ENCODE measurements around the gene ACSM3. TPM values are rescaled to one million over a fixed set of nuclear protein-coding genes. Genes with fewer than 3 reads are reported as not detected.

ACSM3 gene
- total and polyA plus RNA-seq, 2 experiments from 2014 or later: 5.7 to 8.7 TPM

DNA sequence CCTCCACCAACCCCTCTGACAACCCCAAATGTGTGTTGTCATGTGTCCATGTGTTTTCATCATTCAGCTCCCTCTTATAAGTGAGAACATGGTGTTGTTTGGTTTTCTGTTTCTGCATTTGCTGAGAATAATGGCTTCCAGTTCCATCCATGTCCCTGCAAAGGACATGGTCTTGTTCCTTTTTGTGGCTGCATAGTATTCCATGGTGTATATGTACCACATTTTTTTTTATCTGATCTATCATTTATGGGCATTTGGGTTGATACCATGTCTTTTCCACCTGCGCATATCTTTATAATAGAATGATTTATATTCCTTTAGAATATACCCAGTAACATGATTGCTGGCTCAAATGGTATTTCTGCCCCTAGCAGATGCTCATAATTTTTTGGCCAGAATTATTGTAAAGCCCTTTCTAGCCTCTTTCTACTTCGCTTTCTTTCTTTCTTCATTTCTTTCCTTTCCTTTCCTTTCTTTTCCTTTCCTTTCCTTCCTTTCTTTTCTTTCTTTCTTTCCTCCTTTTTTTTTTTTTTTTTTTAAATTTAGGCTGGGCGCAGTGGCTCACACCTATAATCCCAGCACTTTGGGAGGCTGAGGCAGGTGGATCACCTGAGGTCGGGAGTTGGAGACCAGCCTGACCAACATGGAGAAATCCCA lies 55.2 kb downstream of the ACSM3 start:
- Mint-ChIP-seq H3K9me3 (no peaks in the 10 kb centered on the region; the same call in 1 of the 3 replicates), H3K36me3 (ENCODE audit: low read depth) (peaks cover 19% of the 10 kb centered on the region; the same call in 2 of the 3 replicates), H3K27ac (no peak overlapping the region), H3K4me1 (no peaks in the 10 kb centered on the region), H3K27me3 (ENCODE audit: insufficient read depth, low read depth, poor library complexity) (peaks cover 2% of the 10 kb centered on the region), H3K4me3 (no peak overlapping the region)
- Histone ChIP-seq H3F3A (replicated peaks; ENCODE audit: low read depth) (no peaks in the 10 kb centered on the region), H3K4me2 (no peak overlapping the region), H3K4me3 (no peak overlapping the region), H3K4me1 (ENCODE audit: insufficient read depth) (no peaks in the 10 kb centered on the region), H3K79me2 (replicated peaks; ENCODE audit: insufficient read depth) (no peaks in the 10 kb centered on the region), H3K36me3 (ENCODE audit: insufficient read depth) (peaks cover 10% of the 10 kb centered on the region), H3K27me3 (ENCODE audit: insufficient read depth) (no peaks in the 10 kb centered on the region), H4K20me1 (replicated peaks; ENCODE audit: insufficient read depth) (no peaks in the 10 kb centered on the region), H3K27ac (ENCODE audit: low read depth) (no peak overlapping the region), H2AFZ (no peak overlapping the region), H3K9me2 (ENCODE audit: insufficient read depth) (no peaks in the 10 kb centered on the region)
- DNase-seq (ENCODE audit: low spot score) (no peak), ATAC-seq (no peak)
- no peak for TF ChIP-seq EZH2 (IDR thresholded peaks at IDR 0.05; ENCODE audit: low read depth, unreplicated experiment)
- TF ChIP-seq, protein P1, sequence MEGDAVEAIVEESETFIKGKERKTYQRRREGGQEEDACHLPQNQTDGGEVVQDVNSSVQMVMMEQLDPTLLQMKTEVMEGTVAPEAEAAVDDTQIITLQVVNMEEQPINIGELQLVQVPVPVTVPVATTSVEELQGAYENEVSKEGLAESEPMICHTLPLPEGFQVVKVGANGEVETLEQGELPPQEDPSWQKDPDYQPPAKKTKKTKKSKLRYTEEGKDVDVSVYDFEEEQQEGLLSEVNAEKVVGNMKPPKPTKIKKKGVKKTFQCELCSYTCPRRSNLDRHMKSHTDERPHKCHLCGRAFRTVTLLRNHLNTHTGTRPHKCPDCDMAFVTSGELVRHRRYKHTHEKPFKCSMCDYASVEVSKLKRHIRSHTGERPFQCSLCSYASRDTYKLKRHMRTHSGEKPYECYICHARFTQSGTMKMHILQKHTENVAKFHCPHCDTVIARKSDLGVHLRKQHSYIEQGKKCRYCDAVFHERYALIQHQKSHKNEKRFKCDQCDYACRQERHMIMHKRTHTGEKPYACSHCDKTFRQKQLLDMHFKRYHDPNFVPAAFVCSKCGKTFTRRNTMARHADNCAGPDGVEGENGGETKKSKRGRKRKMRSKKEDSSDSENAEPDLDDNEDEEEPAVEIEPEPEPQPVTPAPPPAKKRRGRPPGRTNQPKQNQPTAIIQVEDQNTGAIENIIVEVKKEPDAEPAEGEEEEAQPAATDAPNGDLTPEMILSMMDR (conservative IDR thresholded peaks at IDR 0.05; ENCODE audit: low read depth in 2 of 2): no peak
- TF ChIP-seq ZNF331 (CRISPR knock-in tag; IDR thresholded peaks at IDR 0.05; ENCODE audit: low read depth): no peak
- no peak for TF ChIP-seq POLR2AphosphoS5 (IDR thresholded peaks at IDR 0.05; ENCODE audit: low read depth)
- TF ChIP-seq ZNF114 (CRISPR knock-in tag; IDR thresholded peaks at IDR 0.05): no peak
- no peak for TF ChIP-seq NANOG (IDR thresholded peaks at IDR 0.05; ENCODE audit: borderline replicate concordance)
- TF ChIP-seq ETS1 (IDR thresholded peaks at IDR 0.05): no peak
- no peak for TF ChIP-seq CREB1 (CRISPR knock-in tag; IDR thresholded peaks at IDR 0.05; ENCODE audit: low read depth)
- no peak for TF ChIP-seq STAT1 (IDR thresholded peaks at IDR 0.05; ENCODE audit: unreplicated experiment)
- TF ChIP-seq EZH2phosphoT487 (IDR thresholded peaks at IDR 0.05; ENCODE audit: unreplicated experiment): no peak
- TF ChIP-seq JUNB (IDR thresholded peaks at IDR 0.05; ENCODE audit: unreplicated experiment): no peak
- TF ChIP-seq, protein P2, sequence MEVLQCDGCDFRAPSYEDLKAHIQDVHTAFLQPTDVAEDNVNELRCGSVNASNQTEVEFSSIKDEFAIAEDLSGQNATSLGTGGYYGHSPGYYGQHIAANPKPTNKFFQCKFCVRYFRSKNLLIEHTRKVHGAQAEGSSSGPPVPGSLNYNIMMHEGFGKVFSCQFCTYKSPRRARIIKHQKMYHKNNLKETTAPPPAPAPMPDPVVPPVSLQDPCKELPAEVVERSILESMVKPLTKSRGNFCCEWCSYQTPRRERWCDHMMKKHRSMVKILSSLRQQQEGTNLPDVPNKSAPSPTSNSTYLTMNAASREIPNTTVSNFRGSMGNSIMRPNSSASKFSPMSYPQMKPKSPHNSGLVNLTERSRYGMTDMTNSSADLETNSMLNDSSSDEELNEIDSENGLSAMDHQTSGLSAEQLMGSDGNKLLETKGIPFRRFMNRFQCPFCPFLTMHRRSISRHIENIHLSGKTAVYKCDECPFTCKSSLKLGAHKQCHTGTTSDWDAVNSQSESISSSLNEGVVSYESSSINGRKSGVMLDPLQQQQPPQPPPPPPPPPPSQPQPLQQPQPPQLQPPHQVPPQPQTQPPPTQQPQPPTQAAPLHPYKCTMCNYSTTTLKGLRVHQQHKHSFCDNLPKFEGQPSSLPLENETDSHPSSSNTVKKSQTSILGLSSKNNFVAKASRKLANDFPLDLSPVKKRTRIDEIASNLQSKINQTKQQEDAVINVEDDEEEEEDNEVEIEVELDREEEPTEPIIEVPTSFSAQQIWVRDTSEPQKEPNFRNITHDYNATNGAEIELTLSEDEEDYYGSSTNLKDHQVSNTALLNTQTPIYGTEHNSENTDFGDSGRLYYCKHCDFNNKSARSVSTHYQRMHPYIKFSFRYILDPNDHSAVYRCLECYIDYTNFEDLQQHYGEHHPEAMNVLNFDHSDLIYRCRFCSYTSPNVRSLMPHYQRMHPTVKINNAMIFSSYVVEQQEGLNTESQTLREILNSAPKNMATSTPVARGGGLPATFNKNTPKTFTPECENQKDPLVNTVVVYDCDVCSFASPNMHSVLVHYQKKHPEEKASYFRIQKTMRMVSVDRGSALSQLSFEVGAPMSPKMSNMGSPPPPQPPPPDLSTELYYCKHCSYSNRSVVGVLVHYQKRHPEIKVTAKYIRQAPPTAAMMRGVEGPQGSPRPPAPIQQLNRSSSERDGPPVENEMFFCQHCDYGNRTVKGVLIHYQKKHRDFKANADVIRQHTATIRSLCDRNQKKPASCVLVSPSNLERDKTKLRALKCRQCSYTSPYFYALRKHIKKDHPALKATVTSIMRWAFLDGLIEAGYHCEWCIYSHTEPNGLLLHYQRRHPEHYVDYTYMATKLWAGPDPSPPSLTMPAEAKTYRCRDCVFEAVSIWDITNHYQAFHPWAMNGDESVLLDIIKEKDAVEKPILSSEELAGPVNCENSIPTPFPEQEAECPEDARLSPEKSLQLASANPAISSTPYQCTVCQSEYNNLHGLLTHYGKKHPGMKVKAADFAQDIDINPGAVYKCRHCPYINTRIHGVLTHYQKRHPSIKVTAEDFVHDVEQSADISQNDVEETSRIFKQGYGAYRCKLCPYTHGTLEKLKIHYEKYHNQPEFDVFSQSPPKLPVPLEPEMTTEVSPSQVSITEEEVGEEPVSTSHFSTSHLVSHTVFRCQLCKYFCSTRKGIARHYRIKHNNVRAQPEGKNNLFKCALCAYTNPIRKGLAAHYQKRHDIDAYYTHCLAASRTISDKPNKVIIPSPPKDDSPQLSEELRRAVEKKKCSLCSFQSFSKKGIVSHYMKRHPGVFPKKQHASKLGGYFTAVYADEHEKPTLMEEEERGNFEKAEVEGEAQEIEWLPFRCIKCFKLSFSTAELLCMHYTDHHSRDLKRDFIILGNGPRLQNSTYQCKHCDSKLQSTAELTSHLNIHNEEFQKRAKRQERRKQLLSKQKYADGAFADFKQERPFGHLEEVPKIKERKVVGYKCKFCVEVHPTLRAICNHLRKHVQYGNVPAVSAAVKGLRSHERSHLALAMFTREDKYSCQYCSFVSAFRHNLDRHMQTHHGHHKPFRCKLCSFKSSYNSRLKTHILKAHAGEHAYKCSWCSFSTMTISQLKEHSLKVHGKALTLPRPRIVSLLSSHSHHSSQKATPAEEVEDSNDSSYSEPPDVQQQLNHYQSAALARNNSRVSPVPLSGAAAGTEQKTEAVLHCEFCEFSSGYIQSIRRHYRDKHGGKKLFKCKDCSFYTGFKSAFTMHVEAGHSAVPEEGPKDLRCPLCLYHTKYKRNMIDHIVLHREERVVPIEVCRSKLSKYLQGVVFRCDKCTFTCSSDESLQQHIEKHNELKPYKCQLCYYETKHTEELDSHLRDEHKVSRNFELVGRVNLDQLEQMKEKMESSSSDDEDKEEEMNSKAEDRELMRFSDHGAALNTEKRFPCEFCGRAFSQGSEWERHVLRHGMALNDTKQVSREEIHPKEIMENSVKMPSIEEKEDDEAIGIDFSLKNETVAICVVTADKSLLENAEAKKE (CRISPR knock-in tag; IDR thresholded peaks at IDR 0.05): no peak
- TF ChIP-seq REST (IDR thresholded peaks at IDR 0.05; ENCODE audit: unreplicated experiment): no peak
